CD4-positive, alpha-beta T cell (primary cell): ENCODE results near the gene DHX57. TPM values are rescaled to one million over a fixed set of nuclear protein-coding genes. Genes with fewer than 3 reads are reported as not detected.

Experiments used
- ATAC-seq: fragments of 200-7000 bp; cut with Tn5 transposase; one replicate; pipeline ENCODE4 v1.10.0; 2022; ENCODE audit warnings: mild to moderate bottlenecking; ENCODE audit not compliant: poor library complexity
- CTCF ChIA-PET: fragments of 350-600 bp; sonication (Branson Sonifier 250); formaldehyde crosslinking; loops from one replicate; lab custom pipeline; 2021; ENCODE audit warnings: antibody characterized with exemption, inconsistent platforms; lab: Charles Lee
- POLR2A ChIA-PET: fragments of 350-600 bp; sonication (Branson Sonifier 250); formaldehyde crosslinking; loops from one replicate; lab custom pipeline; 2021; ENCODE audit warnings: antibody characterized with exemption, inconsistent platforms; lab: Charles Lee
- DNase-seq, 14 experiments: peaks; one replicate each; pipeline ENCODE4 v3.0.0-alpha.2; 2013 to 2020; ENCODE audit warnings: mixed read lengths in 2 of 14
- H3K27ac ChIP-seq, 2 donors: one replicate each; pipeline versions ENCODE4 v1.5.1 to v1.7.0; 2013; ENCODE audit warnings: low read length in 2 of 2, low read depth in 1 of 2, mild to moderate bottlenecking in 1 of 2
- H3K27me3 ChIP-seq, 2 experiments: 1 replicate in 1 of 2; 2 replicates in 1 of 2; pipeline versions ENCODE4 v1.6.1 to v1.7.0; 2013; ENCODE audit warnings: low read length in 2 of 2, control low read depth in 1 of 2, mild to moderate bottlenecking in 1 of 2, moderate library complexity in 1 of 2; ENCODE audit not compliant: insufficient read depth in 2 of 2, control insufficient read depth in 1 of 2
- H3K36me3 ChIP-seq: one replicate; pipeline ENCODE4 v1.6.1; 2013; ENCODE audit warnings: low read length, control low read depth; ENCODE audit not compliant: insufficient read depth
- H3K4me1 ChIP-seq: one replicate; pipeline ENCODE4 v1.6.1; 2013; ENCODE audit warnings: low read length, control low read depth; ENCODE audit not compliant: insufficient read depth
- H3K4me3 ChIP-seq: one replicate; pipeline ENCODE4 v1.5.1; 2013; ENCODE audit warnings: mild to moderate bottlenecking, low read length, moderate library complexity
- H3K9me3 ChIP-seq, 2 experiments: 1 replicate in 1 of 2; 2 replicates in 1 of 2; pipeline versions ENCODE4 v1.6.1 to v1.7.0; 2013; ENCODE audit warnings: low read length in 2 of 2, mild to moderate bottlenecking in 2 of 2, control low read depth in 1 of 2, moderate library complexity in 1 of 2; ENCODE audit not compliant: control insufficient read depth in 1 of 2, insufficient read depth in 1 of 2
- H3K27ac Mint-ChIP-seq: one replicate; pipeline ENCODE4 v1.8.0; 2020; ENCODE audit warnings: mixed read lengths
- H3K27me3 Mint-ChIP-seq: one replicate; pipeline ENCODE4 v1.8.0; 2021; ENCODE audit warnings: mixed read lengths
- H3K36me3 Mint-ChIP-seq: one replicate; pipeline ENCODE4 v1.8.0; 2021; ENCODE audit warnings: low read depth, mixed read lengths
- H3K4me1 Mint-ChIP-seq: one replicate; pipeline ENCODE4 v1.8.0; 2021; ENCODE audit warnings: low read depth, mixed read lengths
- H3K4me3 Mint-ChIP-seq: one replicate; pipeline ENCODE4 v1.8.0; 2020; ENCODE audit warnings: mild to moderate bottlenecking, mixed read lengths
- H3K9me3 Mint-ChIP-seq: one replicate; pipeline ENCODE4 v1.8.0; 2020; ENCODE audit warnings: mixed read lengths
- CTCF ChIP-seq: fragments of 200-600 bp; IDR thresholded peaks from one replicate; pipeline ENCODE4 v1.8.0; 2022; ENCODE audit warnings: antibody characterized with exemption, mild to moderate bottlenecking
- intact Hi-C, 2 experiments: fragments of 100-400 bp; cut with DNase I in 1 of 2; cut with micrococcal nuclease in 1 of 2; formaldehyde crosslinking; loops; one replicate each; pipeline versions ENCODE4 v1.15.1 to v1.9.0; 2023 to 2025; cut with DNase I, micrococcal nuclease
- total RNA-seq, 174 experiments: library from RNA in 2 of 174; stranded (reverse) in 2 of 174; gene quantifications; one replicate each; pipeline ENCODE4 v1.2.3 and lab custom pipeline; 2021 to 2026

Gene DHX57
- total RNA-seq, 2 experiments from 2014 or later = 13.9 to 14.1 TPM

GRCh38 chr2:38788306-38788705 lies 87.4 kb downstream of the DHX57 start:
- no peak overlapping the region for H3K4me3 ChIP-seq
- H3K4me1 ChIP-seq = no peaks in the 10 kb centered on the region
- no peaks in the 10 kb centered on the region for H3K27me3 Mint-ChIP-seq
- DNase-seq (no peak), ATAC-seq (no peak)
- H3K36me3 Mint-ChIP-seq = no peaks in the 10 kb centered on the region
- no peak for TF ChIP-seq CTCF
- H3K27me3 ChIP-seq = no peaks in the 10 kb centered on the region
- CTCF ChIA-PET = no interaction called here
- no peaks in the 10 kb centered on the region for H3K36me3 ChIP-seq
- intact Hi-C loops = no loop called here
- no peaks in the 10 kb centered on the region for H3K9me3 ChIP-seq
- no peaks in the 10 kb centered on the region for H3K9me3 Mint-ChIP-seq
- no peak overlapping the region for H3K4me3 Mint-ChIP-seq
- H3K27ac ChIP-seq = no peak overlapping the region
- no peaks in the 10 kb centered on the region for H3K4me1 Mint-ChIP-seq
- POLR2A ChIA-PET = no interaction called here
- no peak overlapping the region for H3K27ac Mint-ChIP-seq

GRCh38 chr2:38783586-38783985 lies 92.1 kb downstream of the DHX57 start:
- no peak overlapping the region for H3K4me3 ChIP-seq
- no peak for TF ChIP-seq CTCF
- H3K27me3 Mint-ChIP-seq = no peaks in the 10 kb centered on the region
- peaks cover 7% of the 10 kb centered on the region for H3K4me1 ChIP-seq
- intact Hi-C loops = no loop called here
- CTCF ChIA-PET = interaction anchor here (0.7 kb wide), 2 partner anchors 406 to 416 kb away, joined by 3 read pairs; no protein-coding TSS in a partner anchor
- H3K27me3 ChIP-seq = no peaks in the 10 kb centered on the region
- peaks cover 4% of the 10 kb centered on the region for H3K4me1 Mint-ChIP-seq
- peaks cover 15% of the 10 kb centered on the region for H3K36me3 ChIP-seq
- DNase-seq (no peak), ATAC-seq (no peak)
- peaks cover 25% of the 10 kb centered on the region for H3K36me3 Mint-ChIP-seq
- H3K27ac Mint-ChIP-seq = no peak overlapping the region
- H3K9me3 Mint-ChIP-seq = no peaks in the 10 kb centered on the region
- no peak overlapping the region for H3K4me3 Mint-ChIP-seq
- no peaks in the 10 kb centered on the region for H3K9me3 ChIP-seq
- POLR2A ChIA-PET = interaction anchor here (0.6 to 1.2 kb wide), 2 partner anchors 10 to 32 kb away, joined by 3 read pairs; partner anchors contain the start of gene SRSF7
- no peak overlapping the region for H3K27ac ChIP-seq

- ATAC-seq (no peak), DNase-seq (no peak)
- Histone ChIP-seq H3K27ac (peak overlapping the region; percentile 71 to 73), H3K9me3 (no peaks in the 10 kb centered on the region), H3K27me3 (no peaks in the 10 kb centered on the region), H3K4me3 (peak overlapping the region; percentile 68), H3K4me1 (peaks cover 17% of the 10 kb centered on the region), H3K36me3 (peaks cover 15% of the 10 kb centered on the region)
- Mint-ChIP-seq H3K27me3 (peaks cover 19% of the 10 kb centered on the region), H3K27ac (peak overlapping the region; percentile 89), H3K9me3 (no peaks in the 10 kb centered on the region), H3K4me1 (peaks cover 12% of the 10 kb centered on the region), H3K4me3 (peak overlapping the region; percentile 90), H3K36me3 (peaks cover 32% of the 10 kb centered on the region)
- intact Hi-C loops = loop anchor here (1.0 to 10.0 kb wide), 4 partner anchors 27 to 1814 kb away; partner anchors contain the start of genes DHX57 (in 1 of the 2), MORN2 (in 1 of the 2), SOS1 (in 1 of the 2) and SRSF7 (in 1 of the 2)
- ChIA-PET CTCF (interaction anchor here (1.7 kb wide), 1 partner anchor 27 kb away, joined by 5 read pairs; the partner anchor contains the start of gene SRSF7), POLR2A (interaction anchor here (5.0 kb wide), 1 partner anchor 28 kb away, joined by 52 read pairs; the partner anchor contains the start of gene SRSF7)
- TF ChIP-seq CTCF = no peak
Measured at GRCh38 chr2:38778687-38779082, 97.0 kb downstream of the DHX57 start.
